Myocyte (in vitro differentiated cells): ENCODE data around the gene DYRK1A. TPM values are rescaled to one million over a fixed set of nuclear protein-coding genes. Genes with fewer than 3 reads are reported as not detected.
"Not testable (repeated sequence)": the region's sequence is repeated elsewhere in the genome, so short reads cannot be mapped to it uniquely, and the experiment has no call there.

Experiments used
- DNase-seq: peaks from one replicate; pipeline ENCODE4 v3.0.0-alpha.2; 2012; ENCODE audit warnings: low read depth
- total RNA-seq: library from RNA; depleted of rRNA; stranded (reverse); fragments of >200 nt; gene quantifications from 2 replicates; pipeline ENCODE4 v1.2.3, GENCODE V29; 2014

Gene DYRK1A
- total RNA-seq, 1 donor from 2014 or later: 97.3 TPM

DNA sequence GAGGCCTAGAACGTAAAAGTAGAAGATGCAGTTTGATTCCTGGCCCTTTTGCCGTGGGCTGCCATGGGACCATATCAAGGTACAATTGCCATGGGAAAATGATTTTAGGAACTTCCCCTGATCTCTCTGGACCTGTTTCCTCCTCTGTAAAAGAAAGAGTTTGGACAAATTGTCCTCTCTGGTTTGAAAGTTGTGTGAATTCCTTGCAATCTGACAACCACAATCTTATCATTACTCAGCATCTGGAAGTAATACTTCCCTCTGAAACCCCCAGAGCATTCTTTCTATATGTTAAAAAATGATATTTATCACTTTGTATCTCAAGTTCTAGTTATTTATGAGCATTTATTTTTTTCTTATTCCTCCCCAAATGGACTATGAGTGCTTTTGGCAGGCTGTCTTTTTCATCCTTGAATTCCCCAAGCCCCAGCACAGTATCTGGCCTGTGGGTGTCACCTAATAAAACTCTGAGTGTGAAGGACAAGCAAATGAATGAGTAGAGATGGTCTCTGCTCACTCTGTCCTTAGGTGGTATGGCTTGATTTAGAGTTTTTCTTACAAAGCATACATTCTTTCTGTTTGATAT, 181.1 kb downstream of the DYRK1A start:
- no peak for DNase-seq

DNA sequence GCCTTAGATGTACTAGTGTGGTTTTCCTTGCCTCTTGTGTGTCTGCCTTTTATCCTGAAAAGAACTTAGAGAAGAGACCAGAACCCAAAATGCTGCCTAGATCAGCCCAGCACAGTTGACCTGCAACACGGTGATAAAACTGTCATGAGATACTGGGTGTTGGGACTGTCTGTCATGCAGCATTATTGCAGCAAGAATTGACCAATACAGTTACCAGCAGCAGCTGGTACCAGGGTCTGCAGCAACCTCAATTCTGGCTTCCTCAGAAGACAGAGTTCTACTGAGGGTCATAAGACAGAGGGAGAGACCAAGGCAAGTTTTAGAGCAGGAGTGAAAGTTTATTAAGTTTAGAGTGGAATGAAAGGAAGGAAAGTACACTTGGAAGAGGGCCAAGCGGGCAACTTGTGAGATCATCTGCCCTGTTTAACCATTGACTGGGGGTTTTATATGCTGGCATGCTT, 182.0 kb downstream of the DYRK1A start:
- peak; percentile 22 for DNase-seq

DNA sequence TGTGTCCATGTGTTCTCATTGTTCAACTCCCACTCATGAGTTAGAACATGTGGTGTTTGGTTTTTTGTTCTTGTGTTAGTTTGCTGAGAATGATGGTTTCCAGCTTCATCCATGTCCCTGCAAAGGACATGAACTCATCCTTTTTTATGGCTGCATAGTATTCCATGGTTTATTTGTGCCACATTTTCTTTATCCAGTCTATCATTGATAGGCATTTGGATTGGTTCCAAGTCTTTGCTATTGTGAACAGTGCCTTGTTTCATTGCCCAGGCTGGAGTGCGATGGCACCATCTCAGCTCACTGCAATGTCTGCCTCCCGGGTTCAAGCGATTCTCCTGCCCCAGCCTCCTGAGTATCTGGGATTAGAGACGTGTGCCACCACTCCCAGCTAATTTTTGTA, 183.2 kb downstream of the DYRK1A start:
- DNase-seq: not testable (repeated sequence)

DNA sequence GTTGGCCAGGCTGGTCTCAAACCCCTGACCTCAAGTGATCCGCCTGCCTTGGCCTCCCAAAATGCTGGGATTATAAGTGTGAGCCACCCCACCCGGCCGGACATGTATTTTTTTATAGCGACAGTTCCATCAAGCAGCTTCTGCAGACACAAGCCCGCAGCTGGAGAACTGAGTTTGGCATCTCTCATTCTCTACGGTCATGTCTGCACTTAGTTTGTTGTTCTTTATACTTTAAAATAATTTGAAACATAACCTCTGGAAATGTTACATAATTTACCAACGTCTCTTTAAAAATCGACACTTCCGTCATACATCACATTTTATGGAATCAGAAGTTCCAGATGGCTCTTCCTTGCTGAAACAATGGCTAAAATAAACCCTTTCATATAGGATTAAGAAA, 183.6 kb downstream of the DYRK1A start:
- DNase-seq: no peak

DNA sequence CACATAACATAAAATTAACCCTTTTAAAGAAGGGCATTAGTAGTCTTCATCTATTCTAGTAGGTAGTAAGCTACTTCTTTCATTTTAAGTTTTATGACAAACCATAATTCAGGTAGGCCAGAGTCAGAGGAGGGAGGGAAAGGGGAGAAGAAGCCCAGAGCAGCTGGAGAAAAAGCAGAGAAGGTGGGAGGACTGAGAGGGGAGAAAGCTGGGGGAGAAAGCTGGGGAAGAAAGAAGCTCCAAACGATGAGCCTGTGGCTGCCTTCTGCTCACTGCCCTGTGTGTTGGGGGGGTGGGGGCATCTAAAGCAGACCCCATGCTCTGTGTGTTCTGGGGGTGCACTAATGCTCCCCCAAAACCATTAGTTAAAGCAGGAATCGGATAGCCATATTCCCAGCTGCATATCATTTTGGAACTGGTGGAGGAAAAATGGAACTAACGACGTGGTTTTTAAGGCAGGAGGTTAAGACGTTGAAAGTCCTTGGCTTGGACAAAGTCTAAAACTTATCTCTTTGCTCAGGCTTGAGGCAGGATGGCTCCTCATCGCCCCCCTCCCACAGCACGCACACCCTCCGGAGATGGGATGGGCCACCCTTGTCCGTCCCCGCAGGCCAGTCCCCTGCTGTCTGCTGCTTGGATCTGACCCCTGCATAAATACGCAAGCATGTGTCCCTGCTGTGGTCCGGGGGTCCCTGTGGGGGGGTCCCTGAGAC, 184.2 kb downstream of the DYRK1A start:
- DNase-seq: no peak

DNA sequence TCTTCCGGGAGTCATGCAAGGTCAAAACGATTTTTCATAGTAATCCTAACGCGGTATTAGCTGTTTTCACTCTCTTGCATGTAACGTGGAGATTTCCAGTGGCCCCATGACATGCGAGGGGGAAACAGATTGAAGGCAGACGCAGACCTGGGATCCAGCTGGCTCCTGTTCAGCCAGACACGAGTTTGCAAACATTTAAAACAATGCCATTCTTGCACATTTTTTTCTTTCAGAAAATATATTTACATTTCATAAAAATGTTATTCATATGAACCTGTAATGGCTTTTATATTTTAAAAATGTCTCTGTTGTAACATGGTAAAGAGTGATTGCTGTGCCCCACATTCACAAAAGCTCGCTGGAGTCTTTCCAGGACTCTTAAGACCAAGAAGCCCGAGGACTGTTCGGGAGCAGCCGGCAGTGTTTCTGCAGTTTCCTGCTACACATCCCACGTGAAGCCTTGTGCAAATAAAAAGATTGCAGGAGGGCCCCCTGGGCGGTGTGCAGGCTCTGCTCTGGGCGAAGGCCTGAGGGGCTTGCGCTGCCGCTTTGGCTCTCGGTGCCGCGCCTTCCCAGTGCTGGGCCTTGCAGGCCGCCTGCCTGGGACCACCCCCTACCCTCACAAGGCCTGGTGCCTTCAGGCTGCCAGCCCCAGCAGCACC, 184.9 kb downstream of the DYRK1A start:
- DNase-seq: peak; percentile 23

DNA sequence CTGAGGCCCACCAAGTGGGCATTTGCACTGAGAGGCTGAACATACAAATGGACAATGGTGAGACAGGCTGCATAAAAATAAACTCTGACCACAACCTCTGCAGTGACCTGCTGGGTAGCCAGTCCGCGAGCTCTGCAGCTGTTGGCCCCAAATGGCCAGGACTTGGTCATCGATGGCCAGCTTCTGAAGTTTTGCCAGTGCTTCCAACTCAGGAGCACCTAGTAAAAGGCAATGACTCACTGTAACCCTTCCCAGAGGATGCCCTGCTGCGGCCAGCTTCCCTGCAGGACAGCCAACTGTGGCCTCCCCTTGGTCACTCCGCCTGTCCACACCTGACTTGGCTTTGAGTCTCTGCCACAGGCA, 185.4 kb downstream of the DYRK1A start:
- peak; percentile 98 for DNase-seq

DNA sequence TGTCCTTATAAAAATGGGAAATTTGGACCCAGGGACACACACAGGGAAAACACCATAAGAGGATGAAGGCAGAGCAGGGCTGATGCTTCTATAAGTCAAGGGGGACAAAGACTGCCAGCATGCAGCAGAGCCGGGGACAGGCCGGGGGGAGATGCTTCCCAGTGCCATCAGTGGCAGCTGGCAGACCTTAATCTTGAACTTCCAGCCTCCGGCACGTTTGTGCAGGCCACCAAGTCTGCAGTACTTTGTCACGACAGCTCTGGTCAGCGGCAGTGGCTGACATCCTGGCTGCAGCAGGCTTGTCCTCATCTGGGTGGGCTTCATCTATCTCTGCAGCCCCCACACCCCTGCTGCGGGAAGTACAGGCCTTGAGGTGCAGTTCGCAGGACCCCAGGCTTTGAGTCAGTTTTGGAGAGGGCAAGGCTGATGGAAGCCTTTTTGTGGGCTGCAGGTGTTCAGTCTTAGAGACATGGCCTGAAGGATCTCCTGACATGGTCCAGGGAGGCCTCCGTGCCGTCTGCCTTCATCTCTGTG, 186.0 kb downstream of the DYRK1A start:
- DNase-seq: no peak

DNA sequence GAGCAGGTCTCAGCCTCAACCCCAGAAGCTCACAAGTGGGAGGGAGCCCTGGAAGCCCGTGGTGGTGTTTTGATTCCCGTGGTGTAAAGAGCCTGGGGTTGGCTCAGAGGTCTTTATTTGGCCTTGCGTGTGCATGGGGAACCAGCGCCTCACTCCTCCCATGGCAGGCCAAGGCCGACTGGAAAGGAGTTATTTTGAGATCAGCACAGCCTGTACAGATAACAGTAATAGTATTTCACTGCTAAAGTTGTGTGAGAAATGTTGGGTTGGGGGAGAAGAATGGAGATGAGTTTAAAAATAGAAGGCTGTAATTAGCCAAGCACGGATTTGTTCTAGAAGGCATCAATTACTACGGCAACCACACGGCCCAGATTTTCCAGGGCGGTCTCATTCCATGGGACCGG, 186.5 kb downstream of the DYRK1A start:
- peak; percentile 69 for DNase-seq

DNA sequence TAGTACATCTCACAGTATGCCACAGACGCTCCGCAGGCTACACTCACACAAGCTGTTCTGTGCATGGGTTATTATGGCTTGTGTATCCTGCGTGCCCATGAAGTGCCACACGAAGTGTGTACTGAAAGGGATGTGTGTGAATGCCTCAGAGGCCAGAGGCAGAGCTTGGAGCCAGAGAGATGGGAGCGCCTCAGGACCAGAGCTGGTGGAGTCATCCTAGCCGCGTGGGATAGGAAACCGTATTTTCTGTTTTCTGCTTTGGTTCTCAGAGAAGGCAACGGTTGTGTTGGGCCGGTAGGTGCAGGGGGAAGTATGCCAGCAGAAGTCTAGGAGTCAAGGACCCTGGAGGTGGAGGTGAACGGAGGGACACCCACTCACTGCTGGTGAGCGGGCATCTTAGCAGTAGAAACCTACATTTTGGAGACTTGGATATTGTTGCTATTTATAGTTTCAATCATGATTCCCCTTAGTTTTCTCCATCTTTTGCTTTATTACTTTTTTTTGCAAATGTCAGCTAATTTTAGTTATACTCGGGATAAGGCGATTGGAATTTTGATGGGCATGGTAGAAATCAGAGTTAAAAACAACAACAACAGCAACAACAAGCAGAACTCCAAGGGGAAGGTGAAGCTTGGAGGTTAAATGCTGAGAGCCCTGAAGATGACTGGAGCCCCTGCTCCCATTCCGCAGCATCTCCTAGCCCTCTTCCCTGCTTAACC, 188.2 kb downstream of the DYRK1A start:
- no peak for DNase-seq

DNA sequence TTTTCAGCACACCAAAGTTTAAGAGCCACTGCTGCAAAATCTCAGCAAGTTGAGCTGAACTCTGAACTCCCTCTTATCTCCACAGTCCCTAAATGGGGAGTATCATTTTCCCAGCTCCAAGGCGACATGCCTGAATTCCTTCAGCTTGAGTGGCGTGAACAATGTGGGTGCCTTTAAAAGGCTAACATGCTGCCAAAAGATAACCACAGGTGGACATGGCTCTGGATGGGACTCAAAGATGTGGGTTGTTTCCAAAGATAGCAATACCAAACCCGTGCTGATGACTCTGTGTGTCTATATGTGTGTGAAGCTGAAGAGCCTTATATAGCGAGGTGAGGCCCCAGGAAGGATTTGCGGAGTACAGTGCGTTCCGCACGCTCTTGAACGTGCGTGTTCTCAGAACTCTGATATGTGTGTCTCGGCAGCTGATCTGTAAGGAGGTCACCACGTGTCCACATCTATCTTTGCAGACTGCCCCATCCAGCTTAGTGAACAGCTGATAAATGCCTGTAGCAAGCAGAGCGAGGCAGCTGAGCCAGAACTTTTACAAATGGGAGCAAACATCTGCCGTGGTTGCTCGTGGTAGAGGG, 189.2 kb downstream of the DYRK1A start:
- peak; percentile 94 for DNase-seq

DNA sequence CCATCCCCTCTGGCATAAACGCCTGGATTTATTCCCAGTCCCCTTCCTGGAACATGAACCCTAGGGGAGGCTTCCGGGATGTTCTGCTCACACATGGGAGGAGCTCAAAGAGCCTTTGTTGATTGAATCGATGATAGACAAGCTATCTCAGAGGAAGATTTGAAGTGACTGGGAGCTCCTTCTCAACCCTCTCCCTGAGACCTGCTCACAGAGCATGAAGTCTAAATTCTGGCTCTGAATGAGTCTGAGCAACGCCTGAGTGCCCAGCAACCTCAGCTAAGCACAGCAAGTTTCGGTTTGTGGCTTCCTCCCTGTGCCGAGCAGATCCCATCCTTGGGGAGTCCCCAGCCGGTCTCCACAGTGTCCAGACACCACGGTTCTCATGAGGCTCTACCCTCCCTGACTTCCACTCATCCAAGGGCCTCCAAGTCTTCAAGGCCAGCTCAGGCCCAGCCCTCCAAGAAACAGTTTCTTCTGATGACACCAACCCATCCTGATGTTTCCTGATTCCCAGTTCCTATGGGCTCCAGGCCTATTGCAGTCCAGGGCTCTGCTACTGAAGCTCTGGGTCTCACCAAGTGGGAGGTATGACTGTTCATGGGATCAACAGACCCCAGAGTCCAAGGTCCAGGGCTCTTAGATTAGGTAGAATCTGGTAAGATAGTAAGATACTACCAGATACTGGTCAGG, 190.8 kb downstream of the DYRK1A start:
- DNase-seq: no peak

DNA sequence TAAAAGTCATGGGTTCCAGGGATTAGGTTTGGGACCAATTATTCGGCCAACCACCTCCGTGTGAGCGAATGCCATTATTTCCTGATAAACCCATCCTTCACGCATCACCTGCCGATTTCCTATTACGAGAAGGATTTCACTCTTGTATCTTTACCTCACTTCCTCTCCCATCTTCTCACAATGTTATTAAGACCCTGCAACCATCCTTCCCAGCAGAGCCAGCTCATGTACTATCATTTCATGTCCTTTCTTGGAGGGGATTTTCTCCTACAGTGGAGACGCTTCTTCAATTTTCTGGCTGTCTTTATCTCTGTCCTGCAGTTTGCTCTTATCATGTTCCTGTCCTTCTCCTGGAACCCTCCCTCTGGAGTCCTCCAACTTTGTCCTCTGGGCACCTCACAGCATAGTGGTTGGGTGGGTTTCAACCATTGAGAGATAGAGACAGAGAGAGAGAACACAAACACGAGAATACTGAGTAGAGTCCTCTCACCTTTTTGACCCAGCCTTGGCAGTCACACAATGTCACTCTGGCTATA, 192.2 kb downstream of the DYRK1A start:
- no peak for DNase-seq

DNA sequence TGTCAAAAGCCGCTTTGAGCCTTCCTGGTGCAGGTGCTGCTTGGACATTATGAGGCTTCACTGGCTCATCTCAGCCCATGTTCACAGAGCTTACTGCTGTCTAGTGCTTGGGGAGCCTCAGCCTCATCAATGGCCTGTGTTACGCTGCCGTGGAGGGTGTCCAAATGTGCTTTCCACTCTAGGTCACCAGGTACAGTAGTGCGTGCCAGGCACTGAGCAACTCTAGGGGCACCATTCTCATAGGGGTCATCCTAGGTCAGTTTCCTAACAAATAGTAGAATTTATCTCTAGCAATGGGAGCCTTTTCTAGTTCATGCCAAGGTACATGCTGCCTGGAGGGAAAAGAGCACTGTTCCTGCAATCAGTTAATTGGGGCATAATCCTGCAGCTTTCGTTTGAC, 193.8 kb downstream of the DYRK1A start:
- DNase-seq: no peak

DNA sequence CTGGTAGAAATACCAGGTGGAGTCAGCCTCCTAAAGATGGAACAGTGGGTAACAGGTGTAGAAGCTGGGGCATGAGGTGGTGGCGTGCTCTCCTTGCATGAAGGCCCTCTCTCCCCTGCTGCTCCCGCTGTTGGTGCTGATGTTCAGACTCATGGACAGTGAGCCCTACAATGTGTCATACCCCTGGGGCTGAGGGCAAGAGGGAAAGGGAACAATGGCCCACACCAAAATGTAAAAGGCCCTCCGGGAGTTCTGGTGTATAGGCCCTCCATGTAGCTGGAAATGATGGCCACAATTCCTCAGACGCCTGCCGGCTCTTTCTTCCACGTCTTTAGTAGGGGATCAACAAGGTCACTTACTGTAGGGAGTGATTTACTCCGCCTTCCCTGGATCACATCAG, 194.9 kb downstream of the DYRK1A start:
- no peak for DNase-seq

DNA sequence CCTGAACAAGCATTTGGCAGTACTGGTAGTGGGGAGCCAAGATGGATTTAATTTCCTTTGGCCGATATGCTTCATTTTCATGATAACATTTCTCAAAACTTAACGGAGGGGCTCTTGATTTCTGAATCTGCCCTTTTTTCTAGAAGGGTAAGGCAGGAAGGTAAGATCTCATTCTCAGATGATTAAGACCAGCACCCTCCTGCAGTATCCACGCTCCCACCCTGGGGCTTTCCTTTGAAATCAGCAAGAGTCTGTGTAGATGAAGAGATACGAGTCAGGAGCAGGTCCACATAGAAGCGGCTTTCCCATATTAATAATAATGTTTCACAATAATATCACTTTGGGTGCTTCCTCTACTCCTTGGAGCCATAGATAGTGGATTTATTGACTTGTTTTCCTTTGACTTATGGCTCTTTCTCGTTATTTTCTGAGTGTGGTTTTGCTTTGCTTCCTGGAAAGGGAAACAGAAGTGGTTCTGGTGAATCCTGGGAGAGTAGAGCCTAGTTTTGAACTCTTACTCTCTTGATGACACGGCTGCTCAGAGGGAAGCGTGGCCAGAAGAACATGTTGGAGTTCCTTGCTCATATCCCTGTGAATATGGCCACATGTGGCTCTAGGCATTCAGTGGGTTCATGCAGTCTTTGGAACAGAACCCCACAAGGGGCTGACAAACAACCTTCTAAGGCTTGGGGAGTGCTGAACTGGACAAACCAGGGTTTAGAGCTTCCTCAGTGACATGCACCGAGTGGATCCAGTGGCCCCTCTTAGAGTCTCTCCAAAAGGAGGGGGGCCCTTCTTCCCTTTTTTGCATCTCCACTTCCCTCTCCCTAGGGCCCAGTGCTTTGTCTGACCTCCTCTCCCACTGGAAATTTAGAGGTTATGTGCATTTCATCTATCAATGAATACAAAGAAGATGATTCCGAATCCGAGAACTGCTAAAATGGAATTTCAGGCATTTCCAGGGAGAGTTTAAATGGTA, 195.7 kb downstream of the DYRK1A start:
- DNase-seq: no peak

DNA sequence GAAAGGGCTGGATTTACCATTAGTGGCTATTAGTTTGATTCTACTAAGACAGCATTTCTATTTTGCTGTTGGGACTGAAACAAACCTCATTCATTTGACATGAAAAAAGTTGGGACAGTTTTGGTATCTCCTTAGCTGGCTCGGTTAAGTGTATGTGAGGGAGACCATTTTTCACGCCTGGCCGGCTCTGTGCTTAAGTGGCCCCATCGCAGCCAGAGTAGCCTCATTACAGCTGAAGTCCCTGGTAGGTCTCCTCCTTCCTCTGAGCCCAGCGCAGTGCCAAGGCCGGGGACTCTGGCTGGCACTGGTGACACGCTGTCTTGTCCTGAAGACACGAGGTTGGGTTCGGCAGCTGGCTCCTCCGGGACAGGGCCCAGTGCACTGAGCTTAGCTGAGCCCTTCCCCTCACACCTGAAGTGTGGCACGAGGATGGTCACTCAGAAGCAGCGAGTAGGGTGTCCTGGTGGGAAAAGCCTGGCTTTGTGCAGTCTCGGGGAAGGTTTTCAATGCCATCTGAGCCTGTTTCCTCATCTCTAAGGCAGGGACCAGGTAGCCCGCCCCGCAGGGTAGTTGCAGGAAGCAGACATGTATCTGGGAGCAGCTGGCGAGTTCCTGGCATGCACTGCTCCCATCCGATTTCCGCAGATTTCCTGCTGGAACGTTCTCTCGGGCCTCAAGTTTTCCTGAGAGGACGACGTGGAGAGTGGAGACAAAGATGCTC, 196.5 kb downstream of the DYRK1A start:
- DNase-seq: no peak

DNA sequence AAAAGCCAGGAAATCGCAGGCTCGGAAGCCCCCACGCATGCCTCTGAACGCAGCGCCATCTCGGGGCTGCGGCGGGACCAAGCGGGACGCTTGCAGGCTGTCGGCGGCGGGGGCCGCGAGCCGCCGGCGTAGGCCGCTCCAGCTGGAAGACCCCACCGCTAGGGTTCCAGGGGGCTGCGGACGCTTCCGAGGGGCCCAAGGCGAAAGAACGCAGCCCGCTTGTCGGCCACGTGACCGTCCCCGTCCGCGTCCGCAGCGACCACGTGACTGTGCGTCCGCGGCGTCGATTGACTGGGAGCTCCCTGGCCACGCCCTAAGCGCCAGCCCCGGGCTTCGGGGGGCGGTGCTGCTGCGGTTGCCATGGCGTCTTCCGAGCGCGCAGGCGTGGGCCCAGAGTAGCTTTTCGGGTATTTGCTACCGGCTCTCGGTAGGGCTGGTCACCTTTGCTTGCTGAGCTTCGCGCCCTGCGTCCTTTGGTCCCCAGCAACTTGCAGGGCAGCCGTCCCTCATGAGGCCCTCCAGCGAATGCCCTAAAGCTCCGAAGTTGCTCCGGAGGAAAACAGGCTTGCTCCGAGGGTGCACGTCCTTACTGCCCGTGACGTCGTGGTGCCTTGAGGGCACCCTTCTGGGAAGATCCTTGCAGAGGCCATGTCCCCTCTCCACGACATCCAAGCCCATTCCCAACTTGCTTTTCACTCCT, 197.2 kb downstream of the DYRK1A start:
- DNase-seq: peak; percentile 95
